HG03354 (cell line): ENCODE measurements around the gene B4GALT5.
A peak's percentile ranks its signal among the peaks of the same experiment; 100 is the strongest.
"Not testable (repeated sequence)": the region's sequence is repeated elsewhere in the genome, so short reads cannot be mapped to it uniquely, and the experiment has no call there.

ENCODE experiments used
- ATAC-seq: cut with Tn5 transposase; IDR thresholded peaks from one replicate; pipeline ENCODE4 v1.9.1; 2021; ENCODE audit warnings: mild to moderate bottlenecking; ENCODE audit not compliant: unreplicated experiment, poor library complexity, severe bottlenecking

The B4GALT5 gene

DNA sequence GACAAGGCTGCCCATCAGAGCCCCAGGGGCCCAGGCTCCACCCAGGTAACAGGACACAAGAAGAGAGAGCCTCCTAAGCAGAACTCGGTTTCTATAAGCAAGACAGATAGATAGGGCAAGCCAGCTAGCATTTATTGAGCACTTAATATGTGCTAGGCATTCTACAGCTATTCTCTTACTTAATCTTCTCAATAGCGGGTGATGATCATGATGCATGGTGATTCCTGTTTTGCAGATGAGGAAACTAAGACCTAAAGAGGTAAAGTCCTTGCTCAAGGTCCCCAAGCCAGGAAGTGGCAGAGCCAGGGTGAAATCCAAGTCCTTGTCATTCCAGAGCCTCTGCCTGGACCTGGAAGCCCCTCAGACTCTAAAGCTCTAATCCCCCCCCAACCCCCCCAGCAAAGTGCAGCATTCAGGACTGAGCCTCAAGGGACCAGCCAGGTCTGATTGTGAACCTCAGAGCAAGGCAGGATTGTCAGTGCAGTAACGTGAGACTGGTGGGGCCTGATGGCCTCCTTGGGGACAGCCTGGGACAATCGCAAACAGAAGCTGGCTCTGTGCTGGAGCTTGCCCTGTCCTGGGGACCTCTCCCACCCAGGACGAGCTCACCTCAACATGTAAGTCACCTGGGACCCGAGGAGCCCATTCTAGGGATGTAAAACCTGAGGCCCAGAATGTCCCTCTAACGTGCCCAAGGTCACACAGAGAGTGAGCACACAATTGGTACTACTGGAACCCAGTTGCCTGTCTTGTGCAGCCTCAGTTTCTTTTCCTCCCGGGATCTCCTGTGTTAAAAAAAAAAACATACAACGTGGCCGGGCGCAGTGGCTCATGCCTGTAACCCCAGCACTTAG lies 97.3 kb downstream of the B4GALT5 start:
- ATAC-seq, result no peak

DNA sequence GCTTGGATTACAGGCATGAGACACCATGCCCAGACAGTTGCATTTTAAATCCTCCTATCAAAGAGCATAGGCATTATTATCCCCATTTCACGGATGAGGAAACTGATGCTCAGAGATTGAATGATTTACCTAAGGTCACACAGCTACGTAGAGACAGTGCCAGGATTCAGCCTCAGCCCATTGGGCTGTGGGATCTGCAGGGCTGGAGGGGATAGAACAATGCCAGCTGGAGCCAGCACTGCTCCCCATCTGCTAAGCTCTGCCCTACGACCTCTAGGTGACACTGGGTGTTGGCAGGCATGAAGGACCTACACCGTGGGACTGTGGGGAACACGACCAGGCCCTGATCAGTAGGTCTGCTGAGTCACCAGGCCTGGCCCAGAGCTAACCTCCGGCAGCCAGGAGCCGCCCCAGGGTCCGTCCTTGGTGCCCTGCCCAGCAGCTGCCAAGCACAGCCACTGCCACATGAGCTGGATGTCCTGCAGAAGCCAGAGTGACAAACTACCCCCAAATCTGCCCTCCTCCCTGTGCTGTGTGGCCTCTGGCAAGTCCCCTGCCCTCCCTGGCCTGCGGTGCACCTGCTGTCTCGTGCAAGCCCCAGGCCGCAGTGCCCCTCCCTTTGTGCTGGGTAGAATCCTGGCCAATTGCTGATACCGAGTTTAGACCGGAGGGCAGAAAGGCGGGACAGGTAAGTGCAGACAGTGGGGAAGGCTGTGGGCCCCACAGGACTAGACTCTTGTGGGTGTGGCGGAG lies 98.1 kb downstream of the B4GALT5 start:
- ATAC-seq, result no peak

DNA sequence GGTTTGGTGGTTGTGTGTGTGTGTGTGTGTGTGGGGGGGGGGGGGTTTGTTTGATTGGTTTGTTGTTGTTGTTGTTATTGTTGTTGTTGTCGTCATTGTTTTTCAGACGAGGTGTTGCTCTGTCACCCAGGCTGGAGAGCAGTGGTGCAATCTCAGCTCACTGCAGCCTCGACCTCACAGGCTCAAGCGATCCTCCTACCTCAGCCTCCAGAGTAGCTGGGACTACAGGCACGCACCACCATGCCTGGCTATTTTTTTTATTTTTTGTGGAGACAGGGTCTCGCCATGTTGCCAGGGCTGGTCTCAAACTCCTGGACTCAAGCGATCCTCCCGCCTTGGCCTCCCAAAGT lies 98.7 kb downstream of the B4GALT5 start:
- ATAC-seq, result not testable (repeated sequence)

DNA sequence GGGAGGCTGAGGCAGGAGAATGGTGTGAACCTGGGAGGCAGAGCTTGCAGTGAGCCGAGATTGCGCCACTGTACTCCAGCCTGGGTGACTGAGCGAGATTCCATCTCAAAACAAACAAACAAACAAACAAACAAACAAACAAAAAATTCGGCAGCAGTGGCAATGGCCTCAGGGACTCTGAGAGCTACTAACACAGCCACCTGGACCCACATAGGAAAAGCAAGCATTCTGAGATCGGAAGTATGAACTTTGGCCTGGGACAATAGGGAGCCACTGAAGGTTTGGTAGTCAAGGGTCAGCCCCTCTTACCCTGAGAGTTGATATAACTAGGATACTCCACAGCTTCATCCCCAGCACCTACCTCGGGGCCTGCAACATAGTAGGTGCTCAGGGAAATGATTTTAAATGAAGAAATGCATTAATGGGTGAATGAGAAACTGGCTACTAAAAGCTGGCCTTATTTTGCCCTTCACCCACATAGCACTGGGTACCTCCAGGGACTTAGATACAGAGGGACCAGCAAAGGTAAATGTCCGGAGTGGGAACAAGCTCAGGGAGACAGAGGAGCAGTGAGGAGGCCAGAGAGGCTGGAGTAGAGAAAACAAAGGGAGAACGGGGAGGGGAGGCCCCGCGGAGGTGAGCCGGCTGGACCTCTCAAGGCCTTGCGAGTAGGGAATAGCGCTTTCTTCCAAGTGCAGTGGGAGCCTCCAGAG lies 99.2 kb downstream of the B4GALT5 start:
- ATAC-seq, result no peak

DNA sequence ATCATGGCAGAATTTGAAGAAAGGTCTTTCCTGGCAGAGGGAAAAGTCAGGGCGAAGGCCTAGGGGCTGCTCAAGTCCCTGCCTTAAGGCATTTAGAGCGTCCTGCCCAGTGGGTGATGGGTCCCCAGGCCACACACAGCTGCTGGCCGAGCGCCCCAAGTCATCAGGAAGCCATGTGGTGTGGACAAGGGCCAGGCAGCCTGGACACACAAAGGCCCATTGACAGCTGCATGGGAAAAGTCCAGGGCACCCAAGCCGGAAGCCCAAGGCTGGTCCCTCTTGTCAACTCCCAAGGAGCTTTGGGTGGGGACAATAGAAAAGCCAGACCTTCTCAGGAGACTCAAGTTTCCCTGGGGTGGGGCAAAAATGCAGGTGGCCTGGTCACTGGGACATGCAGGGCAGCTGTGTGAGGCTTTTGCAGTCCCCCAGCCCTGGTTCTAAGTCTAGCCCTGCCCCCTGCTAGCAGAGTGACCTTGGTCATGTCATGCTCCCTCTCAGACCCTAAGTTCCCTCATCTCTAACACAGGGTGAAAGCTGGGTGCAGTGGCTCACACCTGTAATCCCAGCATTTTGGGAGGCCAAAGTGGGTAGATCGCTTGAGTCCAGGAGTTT lies 101.4 kb downstream of the B4GALT5 start:
- ATAC-seq, result no peak

DNA sequence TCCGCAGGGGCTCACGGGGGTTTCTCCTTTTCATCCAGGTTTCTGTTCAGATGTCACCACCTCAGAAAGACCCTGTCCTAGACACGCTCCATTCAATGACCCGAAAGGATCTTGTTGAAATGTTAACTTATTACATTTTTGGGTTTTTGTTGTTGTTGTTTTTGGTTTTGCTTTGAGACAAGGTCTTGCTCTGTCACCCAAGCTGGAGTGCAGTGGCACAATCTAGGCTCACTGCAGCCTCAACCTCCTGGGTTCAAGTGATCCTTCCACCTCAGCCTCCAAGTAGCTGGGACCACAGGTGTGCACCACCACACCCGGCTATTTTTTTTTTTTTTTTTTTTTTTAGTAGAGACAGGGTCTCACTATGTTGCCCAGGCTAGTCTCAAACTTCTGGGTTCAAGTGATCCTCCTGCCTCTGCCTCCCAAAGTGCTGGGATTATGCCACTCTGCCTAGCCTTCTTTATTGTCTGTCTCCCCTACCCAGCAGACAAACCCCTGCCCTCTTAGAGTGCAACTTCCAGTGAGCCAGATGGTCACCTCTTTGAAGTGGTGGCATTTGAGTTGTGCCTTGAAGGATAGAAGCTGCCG lies 102.0 kb downstream of the B4GALT5 start:
- not testable (repeated sequence) for ATAC-seq

DNA sequence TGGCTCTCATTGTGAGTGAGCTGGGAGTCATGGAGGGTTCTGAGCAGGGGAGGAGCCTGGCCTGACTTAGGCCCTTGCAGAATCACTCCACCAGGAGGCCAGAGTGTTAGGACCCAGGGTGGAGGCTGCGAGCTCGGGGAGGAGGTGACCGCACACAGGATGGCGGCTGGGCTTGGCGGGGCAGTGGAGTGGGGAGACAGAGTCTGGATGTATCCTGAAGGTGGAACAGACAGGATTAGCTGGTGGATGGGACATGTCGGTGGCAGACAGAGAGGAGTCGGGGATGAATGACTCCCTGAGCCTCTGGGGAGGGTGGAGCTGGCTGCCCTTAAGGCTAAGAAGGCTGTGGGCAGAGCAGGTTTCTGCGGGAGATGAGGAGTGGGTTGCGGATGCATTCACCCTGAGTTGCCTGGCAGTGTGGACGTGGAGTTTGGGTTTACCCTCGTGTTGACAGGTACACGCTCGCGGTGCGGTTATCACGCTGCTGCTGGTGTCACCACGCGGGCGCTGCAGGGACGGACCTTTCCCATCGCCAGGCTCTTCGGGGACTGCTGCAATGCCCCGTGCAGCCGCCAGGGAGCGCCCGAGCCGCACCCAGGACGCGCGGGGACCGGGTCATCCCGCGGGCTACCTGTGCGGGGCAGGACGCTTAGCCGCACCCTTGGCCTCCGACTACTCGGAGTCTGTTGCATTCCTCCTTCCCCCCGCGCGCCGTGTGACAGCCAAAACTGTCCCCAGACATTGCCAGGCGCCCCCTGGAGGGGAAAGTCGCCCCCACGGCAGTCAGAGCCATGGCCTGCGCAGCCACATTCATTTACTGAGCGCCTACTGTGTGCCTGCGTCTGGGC lies 102.8 kb downstream of the B4GALT5 start:
- no peak for ATAC-seq

DNA sequence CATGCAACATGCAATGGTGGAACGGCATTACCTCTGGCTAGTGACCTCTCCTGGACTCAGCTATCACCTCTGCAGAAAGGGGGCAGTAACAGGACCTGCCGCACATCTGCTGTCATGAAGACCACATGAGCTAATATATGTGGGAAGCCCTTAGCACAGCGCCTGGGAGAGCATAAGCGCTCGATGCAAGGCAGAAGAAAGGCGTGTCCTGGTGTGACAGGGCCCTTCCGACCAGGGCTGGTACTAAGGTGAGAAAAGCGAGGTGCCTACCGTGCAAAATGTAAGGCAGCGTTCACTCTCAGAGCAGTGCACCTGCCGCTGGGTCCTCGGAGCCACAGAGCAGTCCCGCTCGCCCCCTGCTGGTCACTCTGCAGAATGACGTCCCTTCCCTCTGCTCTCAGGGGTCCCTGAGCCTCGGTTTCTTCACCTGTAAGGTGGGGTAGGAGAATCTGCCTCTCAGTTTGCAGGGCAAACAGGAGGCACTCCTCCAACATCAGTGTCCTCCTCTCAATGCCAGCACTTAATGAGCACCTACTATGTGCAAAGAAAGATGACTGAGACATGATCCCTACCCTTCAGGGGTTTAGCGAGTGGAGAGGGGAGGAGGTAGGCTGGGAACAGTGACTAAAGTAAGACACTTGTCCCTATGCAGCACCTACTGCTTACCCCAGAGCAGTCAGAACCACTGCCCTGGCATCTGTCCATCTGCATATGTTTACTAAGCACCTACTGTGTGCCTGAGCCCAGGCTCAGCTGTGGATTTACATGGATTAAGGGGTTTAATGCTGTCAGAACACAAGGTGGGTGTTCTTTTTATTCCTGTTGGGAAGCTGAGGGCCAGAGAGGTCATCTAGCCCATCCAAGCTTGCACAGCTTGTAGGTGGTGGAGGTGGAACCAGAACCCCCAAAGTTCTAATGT lies 104.7 kb downstream of the B4GALT5 start:
- ATAC-seq, result peak; percentile 57

DNA sequence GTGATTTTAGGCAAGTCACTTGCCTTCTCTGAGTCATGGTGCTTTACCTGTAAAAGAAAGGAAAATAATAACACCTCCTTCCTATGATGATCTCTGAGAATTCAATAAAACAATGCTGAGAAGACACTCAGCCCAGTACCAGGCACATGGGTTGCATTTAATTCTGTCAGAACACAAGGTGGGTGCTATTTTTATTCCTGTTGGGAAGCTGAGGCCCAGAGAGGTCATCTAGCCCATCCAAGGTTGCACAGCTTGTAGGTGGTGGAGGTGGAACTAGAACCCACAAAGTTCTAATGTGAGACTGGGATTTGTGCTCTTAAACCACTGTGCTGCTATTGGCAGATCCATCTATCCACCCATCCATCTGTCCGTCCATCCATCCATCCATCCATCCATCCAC lies 106.1 kb downstream of the B4GALT5 start:
- ATAC-seq, result no peak

DNA sequence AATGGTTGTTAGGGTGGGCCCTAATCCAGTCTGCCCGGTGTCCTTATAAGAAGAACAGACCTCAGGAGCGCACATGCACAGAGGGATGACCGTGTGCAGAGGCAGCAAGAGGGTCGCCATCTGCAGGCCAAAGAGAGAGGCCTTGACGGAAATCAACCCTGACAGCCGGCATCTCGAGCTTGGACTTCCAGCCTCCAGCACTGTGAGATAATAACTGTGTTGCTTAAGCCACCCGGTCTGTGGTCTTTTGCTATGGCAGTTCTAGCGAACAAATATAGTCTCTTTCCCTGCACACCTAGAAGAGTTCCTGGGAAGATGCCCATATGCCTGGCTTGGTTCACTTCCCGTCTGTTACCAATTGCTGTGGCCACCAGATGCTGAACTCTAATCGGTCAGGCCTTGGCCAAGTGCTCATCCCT lies 110.5 kb downstream of the B4GALT5 start:
- ATAC-seq, result no peak

DNA sequence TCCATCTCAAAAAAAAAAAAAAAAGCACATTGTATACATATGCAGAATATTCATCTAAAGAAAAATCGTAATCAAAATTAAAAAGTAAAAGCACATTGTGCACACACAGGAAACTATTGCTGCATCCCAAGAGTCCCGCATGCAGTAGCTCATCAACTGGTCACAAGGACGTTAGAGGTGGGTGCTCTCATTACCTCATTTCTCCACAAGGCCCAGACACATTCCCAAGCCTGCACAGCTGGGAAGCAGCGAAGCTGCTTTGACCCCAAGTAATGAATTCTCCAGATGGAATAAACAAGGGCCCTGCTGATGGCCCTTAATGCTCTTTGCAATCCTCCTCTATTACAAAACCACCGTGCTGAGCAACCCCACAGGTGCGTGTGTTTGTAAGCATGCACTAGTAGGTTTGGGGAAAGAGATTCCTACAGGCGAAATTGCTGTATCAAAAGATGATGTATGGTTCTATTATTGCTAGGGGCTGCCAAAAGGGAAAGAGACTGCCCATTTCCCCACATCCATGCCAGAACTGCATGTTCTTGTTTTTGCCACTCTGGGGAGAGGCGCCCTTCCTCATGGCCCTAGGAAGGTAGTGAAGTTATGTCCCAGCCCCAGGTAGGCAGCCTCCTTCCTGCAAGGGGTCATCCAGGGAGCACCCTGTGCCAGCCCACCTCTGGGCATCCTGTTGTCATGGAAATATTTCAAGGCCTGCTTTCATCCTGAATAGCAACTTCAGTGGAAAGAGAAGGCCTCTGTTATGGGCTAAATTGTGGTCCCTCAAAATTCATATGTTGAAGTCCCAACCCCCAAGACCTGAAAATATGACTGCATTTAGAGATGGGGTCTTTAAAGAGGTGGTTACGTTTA lies 111.1 kb downstream of the B4GALT5 start:
- ATAC-seq, result no peak

DNA sequence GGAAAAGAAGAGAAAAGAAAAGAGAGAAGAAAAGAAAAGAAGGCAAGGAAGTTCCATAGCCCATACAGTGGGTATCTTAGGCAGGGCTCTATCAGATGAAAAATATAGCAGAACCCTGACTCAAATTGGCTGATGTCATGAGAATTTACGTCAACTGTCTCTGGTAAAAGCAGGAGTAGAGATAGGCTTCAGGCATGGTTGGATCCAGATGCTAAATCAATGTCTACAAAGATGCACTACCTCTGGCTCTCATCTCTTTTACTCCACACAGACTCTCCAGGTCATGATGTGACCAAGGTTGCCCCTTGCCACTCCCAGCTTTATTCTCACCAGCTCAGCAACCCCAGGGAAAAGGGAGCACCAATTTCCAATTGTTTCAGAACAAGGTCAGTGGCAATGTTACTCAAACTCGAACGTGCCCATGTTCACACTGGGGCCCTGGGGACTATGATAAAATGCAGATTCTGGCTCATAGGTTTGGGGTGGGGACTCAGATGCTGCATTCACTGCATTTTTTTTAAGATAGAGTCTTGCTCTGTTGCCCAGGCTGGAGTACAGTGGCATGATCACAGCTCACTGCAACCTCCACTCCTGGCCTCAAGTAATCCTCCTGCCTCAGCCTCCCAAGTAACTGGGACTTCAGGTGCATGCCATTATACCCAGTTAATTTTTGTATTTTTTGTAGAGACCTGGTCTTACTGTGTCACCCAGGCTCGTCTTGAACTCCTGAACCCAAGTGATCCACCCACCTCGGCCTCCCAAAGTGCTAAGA lies 112.3 kb downstream of the B4GALT5 start:
- ATAC-seq, result no peak

DNA sequence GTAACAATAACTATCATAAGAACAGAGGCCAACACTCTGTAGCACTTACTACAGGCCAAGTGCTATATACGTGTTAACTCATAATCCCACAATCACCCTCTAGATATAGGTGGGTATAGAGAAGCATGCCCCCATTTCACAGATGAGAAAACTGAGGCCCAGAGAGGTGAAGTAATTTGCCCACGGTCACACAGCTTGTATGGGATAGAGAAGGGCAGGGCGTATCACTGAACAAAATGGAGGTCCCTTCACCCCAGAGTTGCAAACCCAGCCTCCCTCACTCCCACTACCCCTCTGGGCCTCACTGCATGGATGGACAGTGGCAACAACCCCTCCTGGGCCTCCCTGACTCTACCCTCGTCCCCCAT lies 113.9 kb downstream of the B4GALT5 start:
- no peak for ATAC-seq

DNA sequence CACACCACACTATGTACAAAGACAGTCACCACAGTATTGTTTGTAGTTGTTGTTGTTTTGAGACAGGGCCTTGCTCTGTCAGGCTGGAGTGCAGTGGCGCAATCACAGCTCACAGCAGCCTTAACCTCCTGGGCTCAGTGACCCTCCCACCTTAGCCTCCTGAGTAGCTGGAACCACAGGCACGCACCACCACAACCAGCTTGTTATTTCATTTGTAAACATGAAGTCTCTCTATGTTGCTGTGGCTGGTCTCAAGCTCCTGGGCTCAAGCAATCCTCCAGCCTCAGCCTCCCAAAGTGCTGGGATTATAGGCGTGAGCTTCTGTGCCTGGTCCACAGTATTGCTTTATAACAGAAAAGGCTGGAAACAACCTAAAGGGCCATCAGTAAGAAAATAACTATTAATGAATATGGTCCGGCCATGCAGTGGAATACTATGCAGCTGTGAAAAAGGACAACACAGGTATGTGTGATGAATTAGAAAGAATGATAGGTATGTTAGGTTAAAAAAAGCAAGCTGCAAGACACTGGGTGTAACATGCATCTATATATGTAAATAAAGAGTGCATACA lies 115.8 kb downstream of the B4GALT5 start:
- ATAC-seq, result no peak

DNA sequence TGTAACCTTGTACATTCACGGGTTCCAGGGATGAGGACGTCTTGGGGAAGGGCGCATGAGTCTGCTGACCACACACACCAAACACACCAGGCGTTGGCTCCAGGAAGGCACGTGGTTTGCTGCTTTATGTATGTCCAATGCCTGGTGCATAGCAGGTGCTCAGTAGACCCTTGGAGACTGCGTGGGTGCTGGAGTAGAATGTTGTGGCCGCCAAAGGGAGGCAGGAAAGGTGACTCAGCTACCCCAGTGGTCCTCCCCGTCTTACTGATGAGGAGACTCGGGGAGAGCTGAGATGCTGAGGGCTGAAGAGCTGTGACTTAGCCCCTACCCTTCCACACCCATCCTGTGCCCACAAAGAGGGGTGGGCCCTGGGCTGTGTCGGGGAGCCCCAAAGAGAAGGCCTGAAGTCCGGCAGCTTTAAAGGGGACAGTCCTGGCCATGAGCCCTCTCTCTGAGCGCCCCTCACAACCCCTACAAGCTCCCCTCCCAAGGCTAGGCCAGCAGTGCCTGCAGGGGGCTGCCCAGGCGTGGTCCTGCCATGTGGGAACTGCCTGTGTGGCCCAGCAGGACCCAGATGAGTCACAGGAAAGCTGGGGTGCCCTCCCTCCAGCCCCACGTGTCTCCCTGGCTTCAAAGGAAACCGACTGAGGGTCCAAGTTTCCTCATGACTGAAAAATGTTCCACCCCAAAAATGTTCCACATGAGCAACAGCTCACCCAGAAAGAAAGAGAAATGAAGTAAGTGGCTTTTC lies 117.7 kb downstream of the B4GALT5 start:
- no peak for ATAC-seq
